Trophoblast cell (in vitro differentiated cells and primary cell): Measurements from ENCODE around the gene TAOK3.

Source experiments
- DNase-seq, 2 donors: peaks; one replicate each; pipeline ENCODE4 v3.0.0-alpha.2; 2016
- H2AFZ ChIP-seq: 2 replicates; pipeline ENCODE4 v1.6.1; 2013; ENCODE audit warnings: low read length, moderate library complexity, mild to moderate bottlenecking; ENCODE audit not compliant: insufficient read depth, poor library complexity
- H2AK5ac ChIP-seq: 2 replicates; pipeline ENCODE4 v1.6.1; 2013; ENCODE audit warnings: mild to moderate bottlenecking, low read length
- H2BK120ac ChIP-seq: 2 replicates; pipeline ENCODE4 v1.6.1; 2013; ENCODE audit warnings: low read length, mild to moderate bottlenecking, moderate library complexity; ENCODE audit not compliant: insufficient read depth, poor library complexity
- H2BK12ac ChIP-seq: 2 replicates; pipeline ENCODE4 v1.6.1; 2013; ENCODE audit warnings: mild to moderate bottlenecking, low read length, moderate library complexity
- H2BK5ac ChIP-seq: 2 replicates; pipeline ENCODE4 v1.6.1; 2013; ENCODE audit warnings: low read length, low read depth, moderate library complexity, mild to moderate bottlenecking; ENCODE audit not compliant: poor library complexity
- H3K14ac ChIP-seq: 2 replicates; pipeline ENCODE4 v1.6.1; 2013; ENCODE audit warnings: mild to moderate bottlenecking, low read length
- H3K18ac ChIP-seq: 2 replicates; pipeline ENCODE4 v1.6.1; 2013; ENCODE audit warnings: mild to moderate bottlenecking, low read length
- H3K23ac ChIP-seq: 2 replicates; pipeline ENCODE4 v1.6.1; 2013; ENCODE audit warnings: low read length
- H3K27ac ChIP-seq: 2 replicates; pipeline ENCODE4 v1.5.1; 2013; ENCODE audit warnings: low read depth, mild to moderate bottlenecking, inconsistent platforms, low read length, moderate library complexity
- H3K27me3 ChIP-seq: 2 replicates; pipeline ENCODE4 v1.6.1; 2013; ENCODE audit warnings: inconsistent platforms, mild to moderate bottlenecking, low read length, moderate library complexity; ENCODE audit not compliant: insufficient read depth
- H3K36me3 ChIP-seq, 2 experiments: 1 replicate in 1 of 2; 2 replicates in 1 of 2; pipeline ENCODE4 v1.6.1; 2013; ENCODE audit warnings: low read length in 2 of 2, mild to moderate bottlenecking in 2 of 2, moderate library complexity in 1 of 2; ENCODE audit not compliant: insufficient read depth in 2 of 2, control insufficient read depth in 1 of 2
- H3K4ac ChIP-seq: 2 replicates; pipeline ENCODE4 v1.6.1; 2013; ENCODE audit warnings: low read depth, mild to moderate bottlenecking, low read length, moderate library complexity
- H3K4me1 ChIP-seq, 2 experiments: 1 replicate in 1 of 2; 2 replicates in 1 of 2; pipeline ENCODE4 v1.6.1; 2013; ENCODE audit warnings: low read length in 2 of 2, mild to moderate bottlenecking in 2 of 2, moderate library complexity in 1 of 2; ENCODE audit not compliant: insufficient read depth in 2 of 2, control insufficient read depth in 1 of 2
- H3K4me2 ChIP-seq: 2 replicates; pipeline ENCODE4 v1.6.1; 2013; ENCODE audit warnings: inconsistent platforms, mild to moderate bottlenecking, low read length, moderate library complexity
- H3K4me3 ChIP-seq: 2 replicates; pipeline ENCODE4 v1.5.1; 2013; ENCODE audit warnings: mild to moderate bottlenecking, low read depth, low read length, inconsistent platforms
- H3K79me1 ChIP-seq: one replicate; pipeline ENCODE4 v1.6.1; 2013; ENCODE audit warnings: low read length
- H3K79me2 ChIP-seq: 2 replicates; pipeline ENCODE4 v1.6.1; 2013; ENCODE audit warnings: low read length, mild to moderate bottlenecking; ENCODE audit not compliant: control insufficient read depth, insufficient read depth, poor library complexity
- H3K9ac ChIP-seq: 2 replicates; pipeline ENCODE4 v1.6.1; 2013; ENCODE audit warnings: mild to moderate bottlenecking, low read length
- H3K9me3 ChIP-seq: 2 replicates; pipeline ENCODE4 v1.6.1; 2013; ENCODE audit warnings: low read depth, mild to moderate bottlenecking, control low read depth, inconsistent platforms, low read length; ENCODE audit not compliant: insufficient read depth
- H4K12ac ChIP-seq: 2 replicates; pipeline ENCODE4 v1.6.1; 2013; ENCODE audit warnings: low read depth, mild to moderate bottlenecking, low read length, moderate library complexity
- H4K8ac ChIP-seq: 2 replicates; pipeline ENCODE4 v1.6.1; 2013; ENCODE audit warnings: low read depth, mild to moderate bottlenecking, low read length, moderate library complexity
- H4K91ac ChIP-seq: one replicate; pipeline ENCODE4 v1.6.1; 2013; ENCODE audit warnings: low read depth, mild to moderate bottlenecking, low read length, moderate library complexity
- WGBS: extraction: QIAGEN DNeasy Blood & Tissue Kit; methylation state at CpG from one replicate; pipeline ENCODE4 v1.1.7; 2013; ENCODE audit warnings: missing lambda C conversion rate; ENCODE audit not compliant: insufficient read length, insufficient coverage; ENCODE audit errors: extremely low coverage; 5-methylcytosine and 5-hydroxymethylcytosine counted together

The TAOK3 gene

GRCh38 chr12:118193958-118194357 is 178.7 kb downstream of the TAOK3 start:
- no peak overlapping the region for H2BK12ac ChIP-seq
- no peak overlapping the region for H3K27ac ChIP-seq
- H3K4me2 ChIP-seq: no peak overlapping the region
- no peak overlapping the region for H3K9ac ChIP-seq
- DNase-seq: no peak
- no peak overlapping the region for H2BK5ac ChIP-seq
- no peak overlapping the region for H4K8ac ChIP-seq
- H2AFZ ChIP-seq: no peak overlapping the region
- no peak overlapping the region for H4K91ac ChIP-seq
- H3K23ac ChIP-seq: no peak overlapping the region
- no peaks in the 10 kb centered on the region for H3K79me2 ChIP-seq
- H3K18ac ChIP-seq: no peak overlapping the region
- H3K9me3 ChIP-seq: no peaks in the 10 kb centered on the region
- H3K79me1 ChIP-seq: no peaks in the 10 kb centered on the region
- no CpG with 5 or more reads among the region's 6 CpGs for WGBS
- no peak overlapping the region for H4K12ac ChIP-seq
- peaks cover 0 to 4% of the 10 kb centered on the region in 2 experiments for H3K4me1 ChIP-seq
- no peak overlapping the region for H3K4me3 ChIP-seq
- no peak overlapping the region for H3K4ac ChIP-seq
- no peak overlapping the region for H2BK120ac ChIP-seq
- H2AK5ac ChIP-seq: no peak overlapping the region
- no peaks in the 10 kb centered on the region for H3K27me3 ChIP-seq
- H3K36me3 ChIP-seq: peaks cover 0 to 1% of the 10 kb centered on the region in 2 experiments
- H3K14ac ChIP-seq: no peak overlapping the region

DNA sequence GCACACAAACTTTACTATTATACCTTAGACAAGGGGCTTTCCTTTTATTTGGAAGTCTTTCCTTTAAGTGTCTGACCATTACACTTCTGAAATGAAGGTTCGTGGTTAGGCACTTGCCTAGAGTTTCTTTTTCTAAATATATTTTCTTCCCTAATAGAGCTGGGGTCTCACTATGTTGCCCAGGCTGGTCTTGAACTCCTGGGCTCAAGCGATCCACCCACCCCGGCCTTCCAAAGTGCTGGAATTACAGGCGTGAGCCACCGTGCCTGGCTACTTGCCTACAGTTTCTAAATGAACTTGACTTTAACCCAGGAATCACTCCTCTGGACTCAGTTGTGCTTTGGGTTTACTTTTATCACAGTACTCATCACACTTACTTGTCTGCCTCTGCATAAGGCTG is 179.2 kb downstream of the TAOK3 start:
- H3K9ac ChIP-seq: no peak overlapping the region
- no peak overlapping the region for H3K4ac ChIP-seq
- H4K12ac ChIP-seq: no peak overlapping the region
- H2BK5ac ChIP-seq: no peak overlapping the region
- no peak overlapping the region for H4K91ac ChIP-seq
- no peak overlapping the region for H3K27ac ChIP-seq
- H3K9me3 ChIP-seq: no peaks in the 10 kb centered on the region
- no peak overlapping the region for H2AFZ ChIP-seq
- H3K18ac ChIP-seq: no peak overlapping the region
- no peaks in the 10 kb centered on the region for H3K79me1 ChIP-seq
- H3K4me3 ChIP-seq: no peak overlapping the region
- no peak for DNase-seq
- no peak overlapping the region for H3K14ac ChIP-seq
- peaks cover 0 to 4% of the 10 kb centered on the region in 2 experiments for H3K4me1 ChIP-seq
- H3K27me3 ChIP-seq: no peaks in the 10 kb centered on the region
- no peak overlapping the region for H2BK120ac ChIP-seq
- H3K23ac ChIP-seq: no peak overlapping the region
- H2BK12ac ChIP-seq: no peak overlapping the region
- no peaks in the 10 kb centered on the region for H3K79me2 ChIP-seq
- no CpG with 5 or more reads among the region's 5 CpGs for WGBS
- no peak overlapping the region for H3K4me2 ChIP-seq
- H4K8ac ChIP-seq: no peak overlapping the region
- no peak overlapping the region for H2AK5ac ChIP-seq
- no peaks in the 10 kb centered on the region for H3K36me3 ChIP-seq

- peaks cover 0 to 4% of the 10 kb centered on the region in 2 experiments for H3K4me1 ChIP-seq
- no peak overlapping the region for H3K4me2 ChIP-seq
- H3K9ac ChIP-seq: no peak overlapping the region
- no CpG with 5 or more reads among the region's 11 CpGs for WGBS
- no peak overlapping the region for H3K14ac ChIP-seq
- no peak overlapping the region for H2AFZ ChIP-seq
- H3K27ac ChIP-seq: no peak overlapping the region
- DNase-seq: no peak
- no peak overlapping the region for H4K12ac ChIP-seq
- no peak overlapping the region for H2BK12ac ChIP-seq
- H4K8ac ChIP-seq: no peak overlapping the region
- no peak overlapping the region for H2BK120ac ChIP-seq
- H3K36me3 ChIP-seq: no peaks in the 10 kb centered on the region
- H3K23ac ChIP-seq: no peak overlapping the region
- H2AK5ac ChIP-seq: no peak overlapping the region
- no peak overlapping the region for H4K91ac ChIP-seq
- H2BK5ac ChIP-seq: no peak overlapping the region
- no peaks in the 10 kb centered on the region for H3K27me3 ChIP-seq
- H3K18ac ChIP-seq: no peak overlapping the region
- no peaks in the 10 kb centered on the region for H3K79me1 ChIP-seq
- no peak overlapping the region for H3K4ac ChIP-seq
- no peaks in the 10 kb centered on the region for H3K9me3 ChIP-seq
- no peaks in the 10 kb centered on the region for H3K79me2 ChIP-seq
- H3K4me3 ChIP-seq: no peak overlapping the region
These were observed 182.4 kb downstream of the TAOK3 start for GRCh38 chr12:118190266-118190665.

GRCh38 chr12:118189741-118190191 is 182.9 kb downstream of the TAOK3 start:
- Histone ChIP-seq H3K79me2 (no peaks in the 10 kb centered on the region), H3K18ac (no peak overlapping the region), H3K27me3 (no peaks in the 10 kb centered on the region), H4K8ac (peak overlapping the region; percentile 41), H3K14ac (no peak overlapping the region), H3K4ac (no peak overlapping the region), H3K4me1 (peaks cover 0 to 4% of the 10 kb centered on the region in 2 experiments), H3K4me2 (peak overlapping the region; percentile 1), H2BK120ac (no peak overlapping the region), H4K12ac (no peak overlapping the region), H3K9ac (no peak overlapping the region), H2BK5ac (no peak overlapping the region), H3K4me3 (no peak overlapping the region), H2BK12ac (no peak overlapping the region), H4K91ac (no peak overlapping the region), H3K79me1 (no peaks in the 10 kb centered on the region), H3K9me3 (no peaks in the 10 kb centered on the region), H3K27ac (no peak overlapping the region), H2AFZ (no peak overlapping the region), H2AK5ac (no peak overlapping the region), H3K23ac (no peak overlapping the region), H3K36me3 (no peaks in the 10 kb centered on the region)
- DNase-seq: no peak
- no CpG with 5 or more reads among the region's 14 CpGs for WGBS
